H9 (cell line): ENCODE data around the gene STH. TPM values are rescaled to one million over a fixed set of nuclear protein-coding genes. Genes with fewer than 3 reads are reported as not detected.

ENCODE experiments used
- DNase-seq: peaks from one replicate; pipeline ENCODE4 v3.0.0-alpha.2; 2017
- H2AFZ ChIP-seq: one replicate; pipeline ENCODE4 v1.6.1; 2013; ENCODE audit warnings: mild to moderate bottlenecking, low read length, control low read depth, moderate library complexity
- H2AK5ac ChIP-seq: 2 replicates; pipeline ENCODE4 v1.6.1; 2013; ENCODE audit warnings: low read length, control low read depth, mixed read lengths; ENCODE audit not compliant: insufficient read length
- H2BK120ac ChIP-seq: one replicate; pipeline ENCODE4 v1.6.1; 2013; ENCODE audit warnings: low read depth, mild to moderate bottlenecking, low read length, control low read depth, inconsistent platforms; ENCODE audit not compliant: poor library complexity, severe bottlenecking
- H2BK12ac ChIP-seq: 2 replicates; pipeline ENCODE4 v1.6.1; 2013; ENCODE audit warnings: low read length, control low read depth, mixed read lengths, low read depth; ENCODE audit not compliant: insufficient read length
- H2BK15ac ChIP-seq: 2 replicates; pipeline ENCODE4 v1.6.1; 2013; ENCODE audit warnings: low read depth, low read length, control low read depth
- H2BK20ac ChIP-seq: one replicate; pipeline ENCODE4 v1.6.1; 2013; ENCODE audit warnings: low read depth, mild to moderate bottlenecking, low read length, control low read depth, inconsistent platforms; ENCODE audit not compliant: poor library complexity, severe bottlenecking
- H2BK5ac ChIP-seq: 2 replicates; pipeline ENCODE4 v1.6.1; 2013; ENCODE audit warnings: low read length, control low read depth, mixed read lengths; ENCODE audit not compliant: insufficient read length
- H3K14ac ChIP-seq: 2 replicates; pipeline ENCODE4 v1.6.1; 2013; ENCODE audit warnings: low read length, control low read depth; ENCODE audit not compliant: insufficient read depth
- H3K18ac ChIP-seq: 2 replicates; pipeline ENCODE4 v1.6.1; 2013; ENCODE audit warnings: low read depth, mild to moderate bottlenecking, mixed read lengths, low read length, control low read depth; ENCODE audit not compliant: insufficient read length
- H3K23ac ChIP-seq: 2 replicates; pipeline ENCODE4 v1.6.1; 2013; ENCODE audit warnings: low read length, control low read depth, mixed read lengths, low read depth; ENCODE audit not compliant: insufficient read length
- H3K23me2 ChIP-seq: 2 replicates; pipeline ENCODE4 v1.6.1; 2013; ENCODE audit warnings: low read depth, mild to moderate bottlenecking, mixed read lengths, low read length, control low read depth; ENCODE audit not compliant: insufficient read length, poor library complexity, severe bottlenecking
- H3K27ac ChIP-seq: 2 replicates; pipeline ENCODE4 v1.5.1; 2013; ENCODE audit warnings: low read length, control low read depth, mixed read lengths, low read depth; ENCODE audit not compliant: insufficient read length
- H3K27me3 ChIP-seq: 2 replicates; pipeline ENCODE4 v1.6.1; 2013; ENCODE audit warnings: low read length, control low read depth, inconsistent platforms; ENCODE audit not compliant: insufficient read depth
- H3K4ac ChIP-seq: 2 replicates; pipeline ENCODE4 v1.6.1; 2013; ENCODE audit warnings: low read depth, mild to moderate bottlenecking, control low read depth, inconsistent platforms, low read length, moderate library complexity
- H3K4me1 ChIP-seq: 2 replicates; pipeline ENCODE4 v1.6.1; 2013; ENCODE audit warnings: low read length, control low read depth, inconsistent platforms; ENCODE audit not compliant: insufficient read depth
- H3K4me2 ChIP-seq: 2 replicates; pipeline ENCODE4 v1.6.1; 2013; ENCODE audit warnings: low read length, control low read depth, mixed read lengths; ENCODE audit not compliant: insufficient read length, insufficient read depth
- H3K56ac ChIP-seq: 2 replicates; pipeline ENCODE4 v1.6.1; 2013; ENCODE audit warnings: low read depth, mild to moderate bottlenecking, mixed read lengths, low read length, control low read depth; ENCODE audit not compliant: insufficient read length
- H3K79me1 ChIP-seq: 2 replicates; pipeline ENCODE4 v1.6.1; 2013; ENCODE audit warnings: low read depth, mild to moderate bottlenecking, moderate library complexity, low read length, control low read depth, inconsistent platforms; ENCODE audit not compliant: insufficient read depth, poor library complexity, severe bottlenecking
- H3K79me2 ChIP-seq: 2 replicates; pipeline ENCODE4 v1.6.1; 2013; ENCODE audit warnings: low read length, control low read depth, inconsistent platforms; ENCODE audit not compliant: insufficient read depth
- H3K9ac ChIP-seq: 2 replicates; pipeline ENCODE4 v1.6.1; 2013; ENCODE audit warnings: low read length, control low read depth, mixed read lengths; ENCODE audit not compliant: insufficient read length; ENCODE audit errors: extremely low read depth
- H3K9me3 ChIP-seq: one replicate; pipeline ENCODE4 v1.6.1; 2013; ENCODE audit warnings: low read depth, low read length, inconsistent platforms; ENCODE audit not compliant: control insufficient read depth
- H3T11ph ChIP-seq: one replicate; pipeline ENCODE4 v1.6.1; 2013; ENCODE audit warnings: mild to moderate bottlenecking, low read length, control low read depth, inconsistent platforms
- H4K20me1 ChIP-seq: one replicate; pipeline ENCODE4 v1.6.1; 2013; ENCODE audit not compliant: control insufficient read depth, insufficient read length, insufficient read depth
- H4K5ac ChIP-seq: 2 replicates; pipeline ENCODE4 v1.6.1; 2013; ENCODE audit warnings: low read depth, mild to moderate bottlenecking, mixed read lengths, low read length, control low read depth; ENCODE audit not compliant: insufficient read length
- H4K8ac ChIP-seq: replicated peaks from 2 replicates; pipeline ENCODE4 v1.6.1; 2013; ENCODE audit warnings: low read length, control low read depth, mixed read lengths, low read depth; ENCODE audit not compliant: insufficient read length
- H4K91ac ChIP-seq: 2 replicates; pipeline ENCODE4 v1.6.1; 2013; ENCODE audit warnings: low read depth, mild to moderate bottlenecking, moderate library complexity, mixed read lengths, low read length, control low read depth; ENCODE audit not compliant: insufficient read length
- H3K27ac Mint-ChIP-seq, 3 experiments: 2 replicates in 2 of 3; 3 replicates in 1 of 3; pipeline ENCODE4 v1.8.0; 2020 to 2021; ENCODE audit warnings: mixed read lengths in 3 of 3, mild to moderate bottlenecking in 1 of 3, moderate library complexity in 1 of 3
- H3K27me3 Mint-ChIP-seq: 2 replicates; pipeline ENCODE4 v1.8.0; 2021; ENCODE audit warnings: low read depth, mild to moderate bottlenecking, moderate library complexity, mixed read lengths
- H3K36me3 Mint-ChIP-seq, 3 experiments: 2 replicates in 2 of 3; 3 replicates in 1 of 3; pipeline ENCODE4 v1.8.0; 2020 to 2021; ENCODE audit warnings: low read depth in 3 of 3, mixed read lengths in 3 of 3; ENCODE audit not compliant: insufficient read depth in 1 of 3
- H3K4me1 Mint-ChIP-seq, 2 experiments: 2 replicates each; pipeline ENCODE4 v1.8.0; 2020; ENCODE audit warnings: mixed read lengths in 2 of 2
- H3K4me3 Mint-ChIP-seq, 2 experiments: 2 replicates in 1 of 2; 3 replicates in 1 of 2; pipeline ENCODE4 v1.8.0; 2020 to 2021; ENCODE audit warnings: mild to moderate bottlenecking in 2 of 2, mixed read lengths in 2 of 2, moderate library complexity in 1 of 2
- H3K9me3 Mint-ChIP-seq, 2 experiments: 2 replicates in 1 of 2; 3 replicates in 1 of 2; pipeline ENCODE4 v1.8.0; 2020; ENCODE audit warnings: mild to moderate bottlenecking in 2 of 2, mixed read lengths in 2 of 2, moderate library complexity in 1 of 2
- WGBS: extraction: QIAGEN DNeasy Blood & Tissue Kit; methylation state at CpG from one replicate; pipeline ENCODE4 v1.1.7; 2013; ENCODE audit warnings: missing lambda C conversion rate, low lambda C conversion rate, mixed read lengths; ENCODE audit not compliant: insufficient read length; ENCODE audit errors: extremely low coverage; 5-methylcytosine and 5-hydroxymethylcytosine counted together
- total RNA-seq: library from RNA; stranded (reverse); gene quantifications from 2 replicates; pipeline ENCODE4 v1.2.1, GENCODE V29; 2021
- TF ChIP-seq, protein P1 (sequence below): fragments of 200-600 bp; sonication (generic); conservative IDR thresholded peaks from 3 replicates; pipeline ENCODE4 v1.8.0; 2021; ENCODE audit warnings: antibody characterized with exemption, mild to moderate bottlenecking

STH gene
- total RNA-seq, 1 experiment from 2014 or later, result not detected

- no peak overlapping the region for H4K91ac ChIP-seq
- H3K14ac ChIP-seq, result no peak overlapping the region
- H3K4me1 ChIP-seq, result no peaks in the 10 kb centered on the region
- Mint-ChIP-seq H3K27ac (no peak overlapping the region), H3K9me3 (no peaks in the 10 kb centered on the region; a peak in 1 of 5 replicates), H3K27me3 (no peaks in the 10 kb centered on the region; the same call in 1 of the 2 replicates), H3K36me3 (no peaks in the 10 kb centered on the region), H3K4me1 (peaks cover 9 to 18% of the 10 kb centered on the region in 2 experiments), H3K4me3 (no peak overlapping the region)
- H3K79me1 ChIP-seq, result no peaks in the 10 kb centered on the region
- no CpG with 5 or more reads among the region's 9 CpGs for WGBS
- no peak overlapping the region for H3K27ac ChIP-seq
- no peaks in the 10 kb centered on the region for H3K79me2 ChIP-seq
- H2BK12ac ChIP-seq, result no peak overlapping the region
- no peak overlapping the region for H2AFZ ChIP-seq
- no peak overlapping the region for H4K5ac ChIP-seq
- H3K27me3 ChIP-seq, result no peaks in the 10 kb centered on the region
- no peak overlapping the region for H3K18ac ChIP-seq
- no peak overlapping the region for H3K4me2 ChIP-seq
- H3K56ac ChIP-seq, result no peak overlapping the region
- TF ChIP-seq, protein P1, sequence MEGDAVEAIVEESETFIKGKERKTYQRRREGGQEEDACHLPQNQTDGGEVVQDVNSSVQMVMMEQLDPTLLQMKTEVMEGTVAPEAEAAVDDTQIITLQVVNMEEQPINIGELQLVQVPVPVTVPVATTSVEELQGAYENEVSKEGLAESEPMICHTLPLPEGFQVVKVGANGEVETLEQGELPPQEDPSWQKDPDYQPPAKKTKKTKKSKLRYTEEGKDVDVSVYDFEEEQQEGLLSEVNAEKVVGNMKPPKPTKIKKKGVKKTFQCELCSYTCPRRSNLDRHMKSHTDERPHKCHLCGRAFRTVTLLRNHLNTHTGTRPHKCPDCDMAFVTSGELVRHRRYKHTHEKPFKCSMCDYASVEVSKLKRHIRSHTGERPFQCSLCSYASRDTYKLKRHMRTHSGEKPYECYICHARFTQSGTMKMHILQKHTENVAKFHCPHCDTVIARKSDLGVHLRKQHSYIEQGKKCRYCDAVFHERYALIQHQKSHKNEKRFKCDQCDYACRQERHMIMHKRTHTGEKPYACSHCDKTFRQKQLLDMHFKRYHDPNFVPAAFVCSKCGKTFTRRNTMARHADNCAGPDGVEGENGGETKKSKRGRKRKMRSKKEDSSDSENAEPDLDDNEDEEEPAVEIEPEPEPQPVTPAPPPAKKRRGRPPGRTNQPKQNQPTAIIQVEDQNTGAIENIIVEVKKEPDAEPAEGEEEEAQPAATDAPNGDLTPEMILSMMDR, result no peak
- no peak overlapping the region for H2AK5ac ChIP-seq
- H2BK120ac ChIP-seq, result no peak overlapping the region
- H2BK5ac ChIP-seq, result no peak overlapping the region
- no peak overlapping the region for H3K23ac ChIP-seq
- H3K9me3 ChIP-seq, result no peaks in the 10 kb centered on the region
- H3K4ac ChIP-seq, result no peak overlapping the region
- no peak overlapping the region for H4K8ac ChIP-seq
- no peak overlapping the region for H2BK20ac ChIP-seq
- H3T11ph ChIP-seq, result no peak overlapping the region
- no peaks in the 10 kb centered on the region for H4K20me1 ChIP-seq
- no peak for DNase-seq
- H2BK15ac ChIP-seq, result no peak overlapping the region
- H3K23me2 ChIP-seq, result no peaks in the 10 kb centered on the region
- H3K9ac ChIP-seq, result no peak overlapping the region
Measured at GRCh38 chr17:45997624-45998023, 1.4 kb upstream of the STH start.
